H9 (cell line): Measurements from ENCODE around the gene ACBD6. TPM values are rescaled to one million over a fixed set of nuclear protein-coding genes. Genes with fewer than 3 reads are reported as not detected.

Experiments used
- DNase-seq: peaks from one replicate; pipeline ENCODE4 v3.0.0-alpha.2; 2017
- H2AFZ ChIP-seq: one replicate; pipeline ENCODE4 v1.6.1; 2013; ENCODE audit warnings: mild to moderate bottlenecking, low read length, control low read depth, moderate library complexity
- H2AK5ac ChIP-seq: 2 replicates; pipeline ENCODE4 v1.6.1; 2013; ENCODE audit warnings: low read length, control low read depth, mixed read lengths; ENCODE audit not compliant: insufficient read length
- H2BK120ac ChIP-seq: one replicate; pipeline ENCODE4 v1.6.1; 2013; ENCODE audit warnings: low read depth, mild to moderate bottlenecking, low read length, control low read depth, inconsistent platforms; ENCODE audit not compliant: poor library complexity, severe bottlenecking
- H2BK12ac ChIP-seq: 2 replicates; pipeline ENCODE4 v1.6.1; 2013; ENCODE audit warnings: low read length, control low read depth, mixed read lengths, low read depth; ENCODE audit not compliant: insufficient read length
- H2BK15ac ChIP-seq: 2 replicates; pipeline ENCODE4 v1.6.1; 2013; ENCODE audit warnings: low read depth, low read length, control low read depth
- H2BK20ac ChIP-seq: one replicate; pipeline ENCODE4 v1.6.1; 2013; ENCODE audit warnings: low read depth, mild to moderate bottlenecking, low read length, control low read depth, inconsistent platforms; ENCODE audit not compliant: poor library complexity, severe bottlenecking
- H2BK5ac ChIP-seq: 2 replicates; pipeline ENCODE4 v1.6.1; 2013; ENCODE audit warnings: low read length, control low read depth, mixed read lengths; ENCODE audit not compliant: insufficient read length
- H3K14ac ChIP-seq: 2 replicates; pipeline ENCODE4 v1.6.1; 2013; ENCODE audit warnings: low read length, control low read depth; ENCODE audit not compliant: insufficient read depth
- H3K18ac ChIP-seq: 2 replicates; pipeline ENCODE4 v1.6.1; 2013; ENCODE audit warnings: low read depth, mild to moderate bottlenecking, mixed read lengths, low read length, control low read depth; ENCODE audit not compliant: insufficient read length
- H3K23ac ChIP-seq: 2 replicates; pipeline ENCODE4 v1.6.1; 2013; ENCODE audit warnings: low read length, control low read depth, mixed read lengths, low read depth; ENCODE audit not compliant: insufficient read length
- H3K23me2 ChIP-seq: 2 replicates; pipeline ENCODE4 v1.6.1; 2013; ENCODE audit warnings: low read depth, mild to moderate bottlenecking, mixed read lengths, low read length, control low read depth; ENCODE audit not compliant: insufficient read length, poor library complexity, severe bottlenecking
- H3K27ac ChIP-seq: 2 replicates; pipeline ENCODE4 v1.5.1; 2013; ENCODE audit warnings: low read length, control low read depth, mixed read lengths, low read depth; ENCODE audit not compliant: insufficient read length
- H3K27me3 ChIP-seq: 2 replicates; pipeline ENCODE4 v1.6.1; 2013; ENCODE audit warnings: low read length, control low read depth, inconsistent platforms; ENCODE audit not compliant: insufficient read depth
- H3K4ac ChIP-seq: 2 replicates; pipeline ENCODE4 v1.6.1; 2013; ENCODE audit warnings: low read depth, mild to moderate bottlenecking, control low read depth, inconsistent platforms, low read length, moderate library complexity
- H3K4me1 ChIP-seq: 2 replicates; pipeline ENCODE4 v1.6.1; 2013; ENCODE audit warnings: low read length, control low read depth, inconsistent platforms; ENCODE audit not compliant: insufficient read depth
- H3K4me2 ChIP-seq: 2 replicates; pipeline ENCODE4 v1.6.1; 2013; ENCODE audit warnings: low read length, control low read depth, mixed read lengths; ENCODE audit not compliant: insufficient read length, insufficient read depth
- H3K56ac ChIP-seq: 2 replicates; pipeline ENCODE4 v1.6.1; 2013; ENCODE audit warnings: low read depth, mild to moderate bottlenecking, mixed read lengths, low read length, control low read depth; ENCODE audit not compliant: insufficient read length
- H3K79me1 ChIP-seq: 2 replicates; pipeline ENCODE4 v1.6.1; 2013; ENCODE audit warnings: low read depth, mild to moderate bottlenecking, moderate library complexity, low read length, control low read depth, inconsistent platforms; ENCODE audit not compliant: insufficient read depth, poor library complexity, severe bottlenecking
- H3K79me2 ChIP-seq: 2 replicates; pipeline ENCODE4 v1.6.1; 2013; ENCODE audit warnings: low read length, control low read depth, inconsistent platforms; ENCODE audit not compliant: insufficient read depth
- H3K9ac ChIP-seq: 2 replicates; pipeline ENCODE4 v1.6.1; 2013; ENCODE audit warnings: low read length, control low read depth, mixed read lengths; ENCODE audit not compliant: insufficient read length; ENCODE audit errors: extremely low read depth
- H3K9me3 ChIP-seq: one replicate; pipeline ENCODE4 v1.6.1; 2013; ENCODE audit warnings: low read depth, low read length, inconsistent platforms; ENCODE audit not compliant: control insufficient read depth
- H3T11ph ChIP-seq: one replicate; pipeline ENCODE4 v1.6.1; 2013; ENCODE audit warnings: mild to moderate bottlenecking, low read length, control low read depth, inconsistent platforms
- H4K20me1 ChIP-seq: one replicate; pipeline ENCODE4 v1.6.1; 2013; ENCODE audit not compliant: control insufficient read depth, insufficient read length, insufficient read depth
- H4K5ac ChIP-seq: 2 replicates; pipeline ENCODE4 v1.6.1; 2013; ENCODE audit warnings: low read depth, mild to moderate bottlenecking, mixed read lengths, low read length, control low read depth; ENCODE audit not compliant: insufficient read length
- H4K8ac ChIP-seq: replicated peaks from 2 replicates; pipeline ENCODE4 v1.6.1; 2013; ENCODE audit warnings: low read length, control low read depth, mixed read lengths, low read depth; ENCODE audit not compliant: insufficient read length
- H4K91ac ChIP-seq: 2 replicates; pipeline ENCODE4 v1.6.1; 2013; ENCODE audit warnings: low read depth, mild to moderate bottlenecking, moderate library complexity, mixed read lengths, low read length, control low read depth; ENCODE audit not compliant: insufficient read length
- H3K27ac Mint-ChIP-seq, 3 experiments: 2 replicates in 2 of 3; 3 replicates in 1 of 3; pipeline ENCODE4 v1.8.0; 2020 to 2021; ENCODE audit warnings: mixed read lengths in 3 of 3, mild to moderate bottlenecking in 1 of 3, moderate library complexity in 1 of 3
- H3K27me3 Mint-ChIP-seq: 2 replicates; pipeline ENCODE4 v1.8.0; 2021; ENCODE audit warnings: low read depth, mild to moderate bottlenecking, moderate library complexity, mixed read lengths
- H3K36me3 Mint-ChIP-seq, 3 experiments: 2 replicates in 2 of 3; 3 replicates in 1 of 3; pipeline ENCODE4 v1.8.0; 2020 to 2021; ENCODE audit warnings: low read depth in 3 of 3, mixed read lengths in 3 of 3; ENCODE audit not compliant: insufficient read depth in 1 of 3
- H3K4me1 Mint-ChIP-seq, 2 experiments: 2 replicates each; pipeline ENCODE4 v1.8.0; 2020; ENCODE audit warnings: mixed read lengths in 2 of 2
- H3K4me3 Mint-ChIP-seq, 2 experiments: 2 replicates in 1 of 2; 3 replicates in 1 of 2; pipeline ENCODE4 v1.8.0; 2020 to 2021; ENCODE audit warnings: mild to moderate bottlenecking in 2 of 2, mixed read lengths in 2 of 2, moderate library complexity in 1 of 2
- H3K9me3 Mint-ChIP-seq, 2 experiments: 2 replicates in 1 of 2; 3 replicates in 1 of 2; pipeline ENCODE4 v1.8.0; 2020; ENCODE audit warnings: mild to moderate bottlenecking in 2 of 2, mixed read lengths in 2 of 2, moderate library complexity in 1 of 2
- total RNA-seq: library from RNA; stranded (reverse); gene quantifications from 2 replicates; pipeline ENCODE4 v1.2.1, GENCODE V29; 2021
- TF ChIP-seq, protein P1 (sequence below): fragments of 200-600 bp; sonication (generic); conservative IDR thresholded peaks from 3 replicates; pipeline ENCODE4 v1.8.0; 2021; ENCODE audit warnings: antibody characterized with exemption, mild to moderate bottlenecking

Gene ACBD6
- total RNA-seq, 1 experiment from 2014 or later = 51.4 TPM

DNA sequence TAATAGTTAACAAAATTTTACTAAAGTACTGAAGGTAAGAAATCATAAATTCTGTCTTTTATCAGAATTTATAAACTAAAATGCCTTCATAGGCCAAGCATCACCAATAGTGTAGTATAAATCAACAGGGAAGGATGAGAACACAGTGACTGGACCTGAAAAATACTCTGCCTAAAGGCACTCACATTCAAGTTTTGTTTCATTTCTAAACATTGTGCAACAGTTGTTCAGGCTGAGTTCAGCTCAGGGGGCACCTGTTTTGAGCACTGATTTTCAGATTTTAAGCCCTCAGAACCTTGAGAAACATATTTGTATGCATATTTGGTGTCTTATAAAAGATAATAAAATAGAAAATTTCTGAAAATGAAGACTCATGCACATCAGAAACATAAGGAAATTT is 12.4 kb downstream of the ACBD6 start:
- TF ChIP-seq, protein P1, sequence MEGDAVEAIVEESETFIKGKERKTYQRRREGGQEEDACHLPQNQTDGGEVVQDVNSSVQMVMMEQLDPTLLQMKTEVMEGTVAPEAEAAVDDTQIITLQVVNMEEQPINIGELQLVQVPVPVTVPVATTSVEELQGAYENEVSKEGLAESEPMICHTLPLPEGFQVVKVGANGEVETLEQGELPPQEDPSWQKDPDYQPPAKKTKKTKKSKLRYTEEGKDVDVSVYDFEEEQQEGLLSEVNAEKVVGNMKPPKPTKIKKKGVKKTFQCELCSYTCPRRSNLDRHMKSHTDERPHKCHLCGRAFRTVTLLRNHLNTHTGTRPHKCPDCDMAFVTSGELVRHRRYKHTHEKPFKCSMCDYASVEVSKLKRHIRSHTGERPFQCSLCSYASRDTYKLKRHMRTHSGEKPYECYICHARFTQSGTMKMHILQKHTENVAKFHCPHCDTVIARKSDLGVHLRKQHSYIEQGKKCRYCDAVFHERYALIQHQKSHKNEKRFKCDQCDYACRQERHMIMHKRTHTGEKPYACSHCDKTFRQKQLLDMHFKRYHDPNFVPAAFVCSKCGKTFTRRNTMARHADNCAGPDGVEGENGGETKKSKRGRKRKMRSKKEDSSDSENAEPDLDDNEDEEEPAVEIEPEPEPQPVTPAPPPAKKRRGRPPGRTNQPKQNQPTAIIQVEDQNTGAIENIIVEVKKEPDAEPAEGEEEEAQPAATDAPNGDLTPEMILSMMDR = no peak
- Histone ChIP-seq H4K20me1 (no peaks in the 10 kb centered on the region), H2AK5ac (no peak overlapping the region), H4K8ac (no peak overlapping the region), H3K4ac (no peak overlapping the region), H2BK120ac (no peak overlapping the region), H3K4me1 (peaks cover 2% of the 10 kb centered on the region; the same call in 1 of the 2 replicates), H3K14ac (no peak overlapping the region), H2BK12ac (no peak overlapping the region), H2AFZ (no peak overlapping the region), H3K56ac (no peak overlapping the region), H2BK15ac (no peak overlapping the region), H4K5ac (no peak overlapping the region), H3K79me1 (peaks cover 2% of the 10 kb centered on the region), H3K23me2 (no peaks in the 10 kb centered on the region), H2BK20ac (no peak overlapping the region), H3K9ac (no peak overlapping the region), H4K91ac (no peak overlapping the region), H3K27ac (no peak overlapping the region), H3K79me2 (no peaks in the 10 kb centered on the region), H3K18ac (no peak overlapping the region), H3T11ph (no peak overlapping the region), H3K23ac (no peak overlapping the region), H2BK5ac (no peak overlapping the region), H3K27me3 (no peaks in the 10 kb centered on the region), H3K9me3 (no peaks in the 10 kb centered on the region), H3K4me2 (no peak overlapping the region)
- DNase-seq = no peak
- no peak overlapping the region for H3K4me3 Mint-ChIP-seq
- peaks cover 28 to 36% of the 10 kb centered on the region in 2 experiments for H3K4me1 Mint-ChIP-seq
- no peaks in the 10 kb centered on the region for H3K9me3 Mint-ChIP-seq
- peaks cover 13 to 40% (median 32%) of the 10 kb centered on the region in 3 experiments; a peak in 6 of 7 replicates for H3K36me3 Mint-ChIP-seq
- no peaks in the 10 kb centered on the region for H3K27me3 Mint-ChIP-seq
- no peak overlapping the region for H3K27ac Mint-ChIP-seq
